GM12878 (cell line): ENCODE data around the gene FBXL19. TPM values are rescaled to one million over a fixed set of nuclear protein-coding genes. Genes with fewer than 3 reads are reported as not detected.
A peak's percentile ranks its signal among the peaks of the same experiment; 100 is the strongest.

ENCODE experiments used
- ATF2 ChIP-seq: IDR thresholded peaks from 2 replicates; pipeline ENCODE4 v1.6.1; 2012; ENCODE audit warnings: low read length, inconsistent platforms
- BCLAF1 ChIP-seq: fragments of 450-650 bp; IDR thresholded peaks from 2 replicates; pipeline ENCODE4 v1.6.1; 2017; ENCODE audit warnings: antibody characterized with exemption, mild to moderate bottlenecking, moderate library complexity
- BRCA1 ChIP-seq: IDR thresholded peaks from 2 replicates; pipeline ENCODE4 v1.6.1; 2011; ENCODE audit warnings: low read depth, low read length, improper control_type of control experiment
- CHD4 ChIP-seq: fragments of 200-600 bp; sonication (generic); IDR thresholded peaks from 2 replicates; pipeline ENCODE4 v1.6.1; 2016; ENCODE audit warnings: mild to moderate bottlenecking
- CREM ChIP-seq: IDR thresholded peaks from 2 replicates; pipeline ENCODE4 v1.6.1; 2014; ENCODE audit warnings: antibody characterized with exemption, low read depth
- E2F8 ChIP-seq: fragments of 450-650 bp; IDR thresholded peaks from 2 replicates; pipeline ENCODE4 v1.6.1; 2018; ENCODE audit warnings: mild to moderate bottlenecking, low read depth, moderate library complexity; ENCODE audit not compliant: partially characterized antibody
- HDAC2 ChIP-seq: fragments of 200-600 bp; sonication (generic); IDR thresholded peaks from 2 replicates; pipeline ENCODE4 v1.6.1; 2017
- IKZF2 ChIP-seq, 2 experiments: fragments of 450-650 bp; IDR thresholded peaks; 2 replicates each; pipeline ENCODE4 v1.6.1; 2017; ENCODE audit warnings: mild to moderate bottlenecking in 2 of 2, moderate library complexity in 2 of 2
- NFYA ChIP-seq: IDR thresholded peaks from 2 replicates; pipeline ENCODE4 v1.6.1; 2011; ENCODE audit warnings: low read depth, mild to moderate bottlenecking, low read length, improper control_type of control experiment, borderline replicate concordance
- NR2C1 ChIP-seq: fragments of 450-650 bp; IDR thresholded peaks from 2 replicates; pipeline ENCODE4 v1.6.1; 2017; ENCODE audit warnings: antibody characterized with exemption, mild to moderate bottlenecking, moderate library complexity
- PML ChIP-seq: IDR thresholded peaks from 2 replicates; pipeline ENCODE4 v1.6.1; 2012; ENCODE audit warnings: low read length, inconsistent platforms
- RBBP5 ChIP-seq: fragments of 200-600 bp; sonication (generic); conservative IDR thresholded peaks from 2 replicates; pipeline ENCODE4 v1.6.1; 2016
- SMC3 ChIP-seq: IDR thresholded peaks from 2 replicates; pipeline ENCODE4 v1.6.1; 2011; ENCODE audit warnings: low read length, improper control_type of control experiment, borderline replicate concordance
- STAT3 ChIP-seq: IDR thresholded peaks from 2 replicates; pipeline ENCODE4 v1.6.1; 2011; ENCODE audit warnings: low read depth, low read length, improper control_type of control experiment
- YBX1 ChIP-seq: fragments of 450-650 bp; IDR thresholded peaks from 2 replicates; pipeline ENCODE4 v1.6.1; 2016; ENCODE audit warnings: antibody characterized with exemption
- YY1 ChIP-seq: IDR thresholded peaks from 2 replicates; pipeline ENCODE4 v1.6.1; 2011; ENCODE audit warnings: low read depth, mild to moderate bottlenecking, low read length
- ZNF24 ChIP-seq: fragments of 450-650 bp; IDR thresholded peaks from 2 replicates; pipeline ENCODE4 v1.6.1; 2017; ENCODE audit warnings: antibody characterized with exemption, mild to moderate bottlenecking
- polyA plus RNA-seq, 11 experiments: library from polyadenylated mRNA; depleted of rRNA in 4 of 11; unstranded in 6 of 11; stranded (reverse) in 5 of 11; fragments of >200 nt; fragmentation: Nextera tagmentation in 4 of 11; fragmentation: Illumina TruSeq in 1 of 11; extraction: Ambion mirVana in 4 of 11; extraction: Trizol in 1 of 11; gene quantifications; 1 replicate in 1 of 11; 2 replicates in 10 of 11; pipeline versions ENCODE4 v1.2.1 to v1.2.3, GENCODE V29; 2011 to 2016; ENCODE audit warnings: inconsistent platforms in 2 of 11, missing spikeins in 2 of 11, low read depth in 1 of 11
- total RNA-seq, 4 experiments: library from RNA; depleted of rRNA in 3 of 4; stranded (reverse); fragments of >200 nt in 3 of 4; fragmentation: Illumina TruSeq in 1 of 4; extraction: Trizol in 1 of 4; gene quantifications; 2 replicates each; pipeline versions ENCODE4 v1.2.1 to v1.2.3, GENCODE V29; 2013 to 2021
- TF ChIP-seq, protein P1 (sequence below): fragments of 450-650 bp; IDR thresholded peaks from 2 replicates; pipeline ENCODE4 v1.6.1; 2017; ENCODE audit warnings: low read depth, mild to moderate bottlenecking, moderate library complexity
- TF ChIP-seq, protein P2 (sequence below), 3 experiments: IDR thresholded peaks in 2 of 3; conservative IDR thresholded peaks in 1 of 3; 2 replicates each; pipeline ENCODE4 v1.5.1; 2011; ENCODE audit warnings: low read depth in 3 of 3, low read length in 3 of 3, mild to moderate bottlenecking in 3 of 3, control low read depth in 2 of 3, moderate library complexity in 2 of 3, inconsistent platforms in 1 of 3, mixed read lengths in 1 of 3; ENCODE audit not compliant: control insufficient read depth in 2 of 3, insufficient read depth in 1 of 3; ENCODE audit errors: extremely low read depth in 1 of 3

Gene FBXL19
- total and polyA plus RNA-seq, 10 of the 15 experiments (the other 5 are each of a cell fraction or from before 2014, with no cell fraction given), result 0.02 to 32.1 (median 6.8) TPM; not detected in 1

DNA sequence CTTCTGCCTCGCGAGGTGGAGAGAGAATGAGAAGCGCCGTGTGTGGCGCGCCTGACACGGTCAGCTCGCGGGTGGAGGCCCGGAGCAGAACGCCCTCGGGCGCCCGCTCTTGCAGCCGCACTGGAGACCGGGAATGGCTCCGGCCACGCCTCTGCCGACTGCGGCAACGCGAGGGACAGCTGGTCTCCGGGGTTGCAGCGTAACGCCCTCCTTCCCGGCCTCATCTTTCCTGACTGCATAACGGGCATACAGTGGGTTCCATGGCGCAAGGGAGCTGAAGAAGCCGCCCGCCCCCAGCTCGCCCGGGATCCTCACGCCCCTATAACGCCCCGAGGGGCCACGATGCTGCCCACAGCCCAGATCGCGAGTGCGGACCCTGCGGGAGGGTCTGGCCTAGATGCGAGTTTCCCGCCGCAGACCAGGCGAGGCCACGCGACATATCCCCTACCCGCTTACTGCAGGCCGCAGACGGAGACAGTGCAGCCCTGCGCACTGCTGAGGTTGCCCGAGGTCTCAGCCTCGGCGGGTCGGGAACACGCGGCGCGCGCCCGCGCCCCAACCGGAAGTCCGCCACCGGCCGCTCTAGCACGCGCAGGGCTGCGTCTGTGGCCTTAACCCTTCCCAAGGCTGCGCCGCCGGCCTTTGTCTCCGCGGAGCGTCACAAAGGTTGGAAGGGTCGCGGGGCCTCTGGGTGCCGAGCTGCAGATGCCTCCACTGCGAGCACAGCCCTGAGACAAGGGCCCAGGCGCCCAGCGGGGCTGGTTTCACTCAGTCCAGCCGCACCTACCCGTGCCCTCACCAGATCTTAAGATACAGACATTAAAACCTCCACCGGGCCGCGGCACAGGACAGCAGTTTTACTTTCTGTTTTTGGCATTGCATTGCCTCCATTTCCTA is 48.3 kb upstream of the FBXL19 start (continued):
- TF ChIP-seq E2F8, result no peak
- TF ChIP-seq, protein P1, sequence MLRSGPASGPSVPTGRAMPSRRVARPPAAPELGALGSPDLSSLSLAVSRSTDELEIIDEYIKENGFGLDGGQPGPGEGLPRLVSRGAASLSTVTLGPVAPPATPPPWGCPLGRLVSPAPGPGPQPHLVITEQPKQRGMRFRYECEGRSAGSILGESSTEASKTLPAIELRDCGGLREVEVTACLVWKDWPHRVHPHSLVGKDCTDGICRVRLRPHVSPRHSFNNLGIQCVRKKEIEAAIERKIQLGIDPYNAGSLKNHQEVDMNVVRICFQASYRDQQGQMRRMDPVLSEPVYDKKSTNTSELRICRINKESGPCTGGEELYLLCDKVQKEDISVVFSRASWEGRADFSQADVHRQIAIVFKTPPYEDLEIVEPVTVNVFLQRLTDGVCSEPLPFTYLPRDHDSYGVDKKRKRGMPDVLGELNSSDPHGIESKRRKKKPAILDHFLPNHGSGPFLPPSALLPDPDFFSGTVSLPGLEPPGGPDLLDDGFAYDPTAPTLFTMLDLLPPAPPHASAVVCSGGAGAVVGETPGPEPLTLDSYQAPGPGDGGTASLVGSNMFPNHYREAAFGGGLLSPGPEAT, result peak; percentile 45; the same call in 1 of the 2 replicates
- peak; percentile 77 for TF ChIP-seq YY1
- no peak for TF ChIP-seq NFYA
- no peak for TF ChIP-seq SMC3
- TF ChIP-seq STAT3, result no peak
- peak; percentile 97 for TF ChIP-seq PML
- TF ChIP-seq HDAC2, result 0 out of 2 replicates have a peak, but pooled peaks have one; percentile 81
- TF ChIP-seq NR2C1, result peak; percentile 77
- peak; percentile 16 to 55; a peak in 1 of 4 replicates for TF ChIP-seq IKZF2 (IDR thresholded peaks at IDR 0.05)
- TF ChIP-seq BCLAF1, result no peak
- no peak for TF ChIP-seq ZNF24
- TF ChIP-seq YBX1, result no peak
- no peak for TF ChIP-seq CHD4
- TF ChIP-seq, protein P2, sequence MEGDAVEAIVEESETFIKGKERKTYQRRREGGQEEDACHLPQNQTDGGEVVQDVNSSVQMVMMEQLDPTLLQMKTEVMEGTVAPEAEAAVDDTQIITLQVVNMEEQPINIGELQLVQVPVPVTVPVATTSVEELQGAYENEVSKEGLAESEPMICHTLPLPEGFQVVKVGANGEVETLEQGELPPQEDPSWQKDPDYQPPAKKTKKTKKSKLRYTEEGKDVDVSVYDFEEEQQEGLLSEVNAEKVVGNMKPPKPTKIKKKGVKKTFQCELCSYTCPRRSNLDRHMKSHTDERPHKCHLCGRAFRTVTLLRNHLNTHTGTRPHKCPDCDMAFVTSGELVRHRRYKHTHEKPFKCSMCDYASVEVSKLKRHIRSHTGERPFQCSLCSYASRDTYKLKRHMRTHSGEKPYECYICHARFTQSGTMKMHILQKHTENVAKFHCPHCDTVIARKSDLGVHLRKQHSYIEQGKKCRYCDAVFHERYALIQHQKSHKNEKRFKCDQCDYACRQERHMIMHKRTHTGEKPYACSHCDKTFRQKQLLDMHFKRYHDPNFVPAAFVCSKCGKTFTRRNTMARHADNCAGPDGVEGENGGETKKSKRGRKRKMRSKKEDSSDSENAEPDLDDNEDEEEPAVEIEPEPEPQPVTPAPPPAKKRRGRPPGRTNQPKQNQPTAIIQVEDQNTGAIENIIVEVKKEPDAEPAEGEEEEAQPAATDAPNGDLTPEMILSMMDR (IDR thresholded peaks at IDR 0.05 in 2 of 3, conservative IDR thresholded peaks at IDR 0.05 in 1 of 3; ENCODE audit: control insufficient read depth in 2 of 3, extremely low read depth in 1 of 3, insufficient read depth in 1 of 3, low read depth in 3 of 3, low read length in 3 of 3), result no peak
- TF ChIP-seq BRCA1, result no peak
- no peak for TF ChIP-seq ATF2
- TF ChIP-seq RBBP5, result no peak
- peak; percentile 60; the same call in 1 of the 2 replicates for TF ChIP-seq CREM
